ENCODE results near the gene COA1. TPM values are rescaled to one million over a fixed set of nuclear protein-coding genes. Genes with fewer than 3 reads are reported as not detected.

COA1 gene
- total RNA-seq, 1 donor from 2014 or later: 192 TPM

GRCh38 chr7:43592326-43592725 lies 137.0 kb downstream of the COA1 start:
- H3K27ac ChIP-seq: no peak overlapping the region
- H2AFZ ChIP-seq (replicated peaks): no peak overlapping the region
- TF ChIP-seq EZH2 (IDR thresholded peaks at IDR 0.05) (no peak), CTCF (IDR thresholded peaks at IDR 0.05) (no peak), EZH2phosphoT487 (IDR thresholded peaks at IDR 0.05) (no peak)
- DNase-seq (ENCODE audit: low spot score): no peak
- no peaks in the 10 kb centered on the region for H3K36me3 ChIP-seq
- no peaks in the 10 kb centered on the region for H4K20me1 ChIP-seq (ENCODE audit: low read depth)
- H3K4me2 ChIP-seq: no peak overlapping the region
- no peak overlapping the region for H3K4me3 Mint-ChIP-seq
- no peaks in the 10 kb centered on the region for H3K27me3 Mint-ChIP-seq (ENCODE audit: insufficient read depth, low read depth)
- H3K9ac ChIP-seq: no peak overlapping the region
- H3K27ac Mint-ChIP-seq: no peak overlapping the region
- no peaks in the 10 kb centered on the region for H3F3A ChIP-seq (ENCODE audit: low read depth)
- H3K4me1 ChIP-seq: no peaks in the 10 kb centered on the region
- H3K4me1 Mint-ChIP-seq: no peaks in the 10 kb centered on the region
- H3K4me3 ChIP-seq: no peak overlapping the region
- no peaks in the 10 kb centered on the region for H3K9me3 Mint-ChIP-seq
- H3K36me3 Mint-ChIP-seq: peaks cover 2% of the 10 kb centered on the region
- H3K9me3 ChIP-seq (ENCODE audit: low read depth): no peaks in the 10 kb centered on the region
- H3K27me3 ChIP-seq: no peaks in the 10 kb centered on the region
- peaks cover 27% of the 10 kb centered on the region for H3K79me2 ChIP-seq (ENCODE audit: low read depth)

GRCh38 chr7:43591558-43592180 lies 137.7 kb downstream of the COA1 start:
- no peaks in the 10 kb centered on the region for H3K9me3 Mint-ChIP-seq
- H3K4me3 ChIP-seq: no peak overlapping the region
- H2AFZ ChIP-seq (replicated peaks): no peak overlapping the region
- H3K79me2 ChIP-seq (ENCODE audit: low read depth): peaks cover 30% of the 10 kb centered on the region
- H3K36me3 ChIP-seq: no peaks in the 10 kb centered on the region
- H3K27ac Mint-ChIP-seq: no peak overlapping the region
- no peaks in the 10 kb centered on the region for H3F3A ChIP-seq (ENCODE audit: low read depth)
- no peaks in the 10 kb centered on the region for H3K27me3 ChIP-seq
- H3K36me3 Mint-ChIP-seq: no peaks in the 10 kb centered on the region
- no peaks in the 10 kb centered on the region for H3K4me1 Mint-ChIP-seq
- H3K27ac ChIP-seq: no peak overlapping the region
- TF ChIP-seq EZH2phosphoT487 (IDR thresholded peaks at IDR 0.05) (no peak), EZH2 (IDR thresholded peaks at IDR 0.05) (no peak), CTCF (IDR thresholded peaks at IDR 0.05) (no peak)
- no peaks in the 10 kb centered on the region for H3K27me3 Mint-ChIP-seq (ENCODE audit: insufficient read depth, low read depth)
- no peaks in the 10 kb centered on the region for H3K9me3 ChIP-seq (ENCODE audit: low read depth)
- no peaks in the 10 kb centered on the region for H3K4me1 ChIP-seq
- H3K9ac ChIP-seq: no peak overlapping the region
- H3K4me2 ChIP-seq: no peak overlapping the region
- no peaks in the 10 kb centered on the region for H4K20me1 ChIP-seq (ENCODE audit: low read depth)
- H3K4me3 Mint-ChIP-seq: no peak overlapping the region
- no peak for DNase-seq (ENCODE audit: low spot score)

GRCh38 chr7:43590862-43591557 lies 138.3 kb downstream of the COA1 start:
- Mint-ChIP-seq H3K36me3 (no peaks in the 10 kb centered on the region), H3K4me1 (peaks cover 4% of the 10 kb centered on the region), H3K4me3 (no peak overlapping the region), H3K9me3 (no peaks in the 10 kb centered on the region), H3K27ac (no peak overlapping the region), H3K27me3 (ENCODE audit: insufficient read depth, low read depth) (no peaks in the 10 kb centered on the region)
- DNase-seq (ENCODE audit: low spot score): no peak
- no peaks in the 10 kb centered on the region for H3K27me3 ChIP-seq
- no peaks in the 10 kb centered on the region for H3F3A ChIP-seq (ENCODE audit: low read depth)
- peaks cover 35% of the 10 kb centered on the region for H3K79me2 ChIP-seq (ENCODE audit: low read depth)
- H3K27ac ChIP-seq: no peak overlapping the region
- no peaks in the 10 kb centered on the region for H3K36me3 ChIP-seq
- no peak overlapping the region for H3K4me3 ChIP-seq
- no peaks in the 10 kb centered on the region for H4K20me1 ChIP-seq (ENCODE audit: low read depth)
- no peaks in the 10 kb centered on the region for H3K4me1 ChIP-seq
- no peak overlapping the region for H3K9ac ChIP-seq
- no peak overlapping the region for H2AFZ ChIP-seq (replicated peaks)
- TF ChIP-seq EZH2phosphoT487 (IDR thresholded peaks at IDR 0.05): no peak
- TF ChIP-seq CTCF (IDR thresholded peaks at IDR 0.05): no peak
- TF ChIP-seq EZH2 (IDR thresholded peaks at IDR 0.05): no peak
- H3K9me3 ChIP-seq (ENCODE audit: low read depth): no peaks in the 10 kb centered on the region
- H3K4me2 ChIP-seq: no peak overlapping the region
